EL (cell line): ENCODE results near the gene ZSWIM6.
A peak's percentile ranks its signal among the peaks of the same experiment; 100 is the strongest.
"Not testable (repeated sequence)": the region's sequence is repeated elsewhere in the genome, so short reads cannot be mapped to it uniquely, and the experiment has no call there.

Experiments
- DNase-seq: peaks from one replicate; pipeline ENCODE4 v3.0.0-alpha.2; 2016

The ZSWIM6 gene

GRCh38 chr5:61366497-61367240 is 34.6 kb downstream of the ZSWIM6 start:
- no peak for DNase-seq

- no peak for DNase-seq
Observed at GRCh38 chr5:61370506-61370905, 38.4 kb downstream of the ZSWIM6 start.

- DNase-seq, result no peak
Observed at GRCh38 chr5:61371474-61371873, 39.4 kb downstream of the ZSWIM6 start.

DNA sequence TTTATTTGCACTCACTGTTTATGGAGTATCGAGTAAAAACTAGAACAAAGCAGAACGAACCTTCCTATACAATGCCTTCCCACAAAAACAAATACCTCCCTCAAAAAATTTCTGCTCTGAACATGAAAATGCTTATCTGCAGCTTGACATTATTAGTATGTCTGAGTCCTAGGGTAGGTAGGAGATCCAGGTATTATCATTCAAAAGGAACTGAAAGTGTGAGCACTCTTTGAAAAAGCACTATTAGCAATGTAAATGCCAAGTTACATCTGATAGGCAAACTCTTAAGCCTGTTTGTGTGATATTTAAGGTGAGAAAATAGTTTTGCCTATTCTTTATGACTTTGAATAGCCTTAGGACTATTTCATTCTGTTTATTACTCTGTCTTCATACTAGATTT is 47.6 kb downstream of the ZSWIM6 start:
- no peak for DNase-seq

- no peak for DNase-seq
Observed at GRCh38 chr5:61381968-61382367, 49.9 kb downstream of the ZSWIM6 start.

- no peak for DNase-seq
Observed at GRCh38 chr5:61385627-61386026, 53.6 kb downstream of the ZSWIM6 start.

GRCh38 chr5:61386045-61386800 is 54.2 kb downstream of the ZSWIM6 start:
- no peak for DNase-seq

DNA sequence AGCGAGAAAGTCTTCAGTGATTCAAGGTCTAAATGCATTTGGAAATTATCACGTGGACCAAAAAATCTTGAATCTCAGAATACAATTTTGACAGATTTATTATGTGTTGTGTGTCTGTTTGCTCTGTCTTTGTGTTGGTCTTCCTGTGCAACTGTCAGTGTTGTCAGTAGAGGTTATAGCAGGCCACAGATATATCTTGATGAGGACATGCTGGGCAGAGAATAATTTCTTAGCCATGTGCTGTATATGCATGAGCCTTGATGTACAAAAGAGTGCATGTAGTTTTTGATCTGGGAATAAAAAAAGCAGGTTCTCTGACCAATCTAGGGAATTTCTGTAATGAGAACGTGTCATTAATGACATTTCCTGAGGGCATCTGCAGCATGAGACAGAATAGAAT is 57.6 kb downstream of the ZSWIM6 start:
- no peak for DNase-seq

- DNase-seq, result peak; percentile 71
Observed at GRCh38 chr5:61394078-61394704, 62.1 kb downstream of the ZSWIM6 start.

- DNase-seq, result no peak
Observed at GRCh38 chr5:61394793-61395192, 62.7 kb downstream of the ZSWIM6 start.

DNA sequence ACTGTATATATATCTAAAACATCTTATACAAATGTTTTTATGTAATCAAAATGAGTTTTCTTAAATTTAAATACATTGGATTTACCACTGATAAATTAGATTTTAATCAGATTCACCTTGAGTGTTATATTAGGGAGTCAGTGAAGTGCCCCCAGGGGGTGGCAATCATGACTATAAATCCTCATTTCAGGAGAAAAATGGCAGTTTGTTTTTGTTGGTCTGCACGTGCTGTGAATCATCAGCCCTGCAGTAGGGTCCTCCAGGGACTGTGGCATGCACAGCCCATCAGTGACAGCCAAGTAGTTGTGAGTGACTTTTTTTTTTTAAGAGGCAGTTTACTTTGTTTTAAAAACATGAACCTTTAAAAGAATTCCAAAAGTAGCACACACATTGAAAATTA is 65.2 kb downstream of the ZSWIM6 start:
- peak; percentile 60 for DNase-seq

DNA sequence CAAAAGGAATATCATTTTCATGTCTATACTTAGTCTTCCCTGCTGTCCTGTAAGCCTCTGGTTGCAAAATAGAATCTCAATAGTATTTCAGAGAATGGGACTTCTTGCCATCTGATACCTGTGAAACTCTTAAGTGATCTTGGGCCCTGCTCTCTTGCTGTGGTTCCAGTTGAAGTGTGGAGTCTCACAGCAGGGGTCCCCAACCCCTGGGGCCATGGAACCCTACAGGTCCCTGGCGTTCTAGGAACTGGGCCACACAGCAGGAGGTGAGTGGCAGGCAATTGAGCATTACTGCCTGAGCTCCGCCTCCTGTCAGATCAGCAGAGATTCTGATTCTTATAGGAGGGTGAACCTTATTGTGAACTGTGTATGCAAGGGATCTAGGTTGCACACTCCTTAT is 65.9 kb downstream of the ZSWIM6 start:
- no peak for DNase-seq

DNA sequence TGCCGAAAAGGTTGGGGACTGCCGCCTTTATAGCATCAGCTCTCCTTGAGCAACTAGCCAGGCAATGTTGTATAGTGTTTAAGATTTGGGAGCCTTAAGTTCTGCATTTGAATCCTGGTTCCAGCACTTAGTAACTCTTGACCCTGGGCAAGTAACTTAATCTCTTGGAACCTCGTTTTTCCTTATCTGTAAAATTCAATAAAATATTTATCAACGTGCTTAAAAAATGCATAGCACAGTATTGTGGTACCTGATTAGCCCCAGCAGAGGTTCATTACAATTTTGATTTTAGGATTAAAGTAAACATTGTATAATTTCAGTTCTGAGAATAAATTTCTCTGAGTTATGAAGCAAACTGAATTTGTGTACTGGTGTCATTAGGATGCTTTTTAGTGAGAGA is 66.4 kb downstream of the ZSWIM6 start:
- no peak for DNase-seq

DNA sequence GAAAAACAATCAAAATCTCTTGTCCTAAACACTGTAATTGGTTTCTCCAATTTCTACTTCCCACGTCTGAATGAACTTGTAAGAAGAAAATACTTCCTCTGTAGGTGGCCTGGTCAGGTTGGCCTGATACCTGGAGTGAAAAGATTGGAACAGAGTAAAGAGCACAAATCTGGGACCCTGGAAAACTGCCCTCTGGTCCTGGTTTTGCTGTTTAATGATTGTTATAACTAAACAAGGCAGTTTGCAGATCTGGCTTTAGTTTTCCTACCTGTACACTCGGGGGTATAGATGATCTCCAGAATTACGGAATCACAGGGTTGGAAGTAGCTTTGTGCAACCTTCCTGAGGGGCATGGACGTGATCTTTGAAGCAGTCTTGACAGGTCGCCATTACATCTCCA is 67.6 kb downstream of the ZSWIM6 start:
- no peak for DNase-seq

DNA sequence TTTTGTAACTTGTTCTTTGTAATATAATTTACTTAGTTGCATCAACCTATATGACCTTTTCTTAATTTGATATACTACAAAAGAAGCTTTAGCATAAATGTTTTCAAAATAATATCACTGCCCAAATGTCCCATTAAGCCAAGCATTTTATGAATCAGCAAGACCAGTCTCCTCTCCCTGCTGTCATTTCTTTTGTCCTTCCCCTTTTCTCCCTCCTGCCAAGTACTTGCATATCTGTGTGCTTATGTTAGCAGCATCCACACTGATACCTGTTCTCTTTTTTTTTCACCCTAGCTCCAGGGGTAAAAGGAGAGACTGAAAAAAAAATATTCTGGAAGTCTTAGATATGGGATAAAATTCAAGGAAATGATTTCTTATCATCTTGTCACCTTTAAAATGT is 69.7 kb downstream of the ZSWIM6 start:
- peak; percentile 57 for DNase-seq

- no peak for DNase-seq
Observed at GRCh38 chr5:61402244-61402823, 70.3 kb downstream of the ZSWIM6 start.

DNA sequence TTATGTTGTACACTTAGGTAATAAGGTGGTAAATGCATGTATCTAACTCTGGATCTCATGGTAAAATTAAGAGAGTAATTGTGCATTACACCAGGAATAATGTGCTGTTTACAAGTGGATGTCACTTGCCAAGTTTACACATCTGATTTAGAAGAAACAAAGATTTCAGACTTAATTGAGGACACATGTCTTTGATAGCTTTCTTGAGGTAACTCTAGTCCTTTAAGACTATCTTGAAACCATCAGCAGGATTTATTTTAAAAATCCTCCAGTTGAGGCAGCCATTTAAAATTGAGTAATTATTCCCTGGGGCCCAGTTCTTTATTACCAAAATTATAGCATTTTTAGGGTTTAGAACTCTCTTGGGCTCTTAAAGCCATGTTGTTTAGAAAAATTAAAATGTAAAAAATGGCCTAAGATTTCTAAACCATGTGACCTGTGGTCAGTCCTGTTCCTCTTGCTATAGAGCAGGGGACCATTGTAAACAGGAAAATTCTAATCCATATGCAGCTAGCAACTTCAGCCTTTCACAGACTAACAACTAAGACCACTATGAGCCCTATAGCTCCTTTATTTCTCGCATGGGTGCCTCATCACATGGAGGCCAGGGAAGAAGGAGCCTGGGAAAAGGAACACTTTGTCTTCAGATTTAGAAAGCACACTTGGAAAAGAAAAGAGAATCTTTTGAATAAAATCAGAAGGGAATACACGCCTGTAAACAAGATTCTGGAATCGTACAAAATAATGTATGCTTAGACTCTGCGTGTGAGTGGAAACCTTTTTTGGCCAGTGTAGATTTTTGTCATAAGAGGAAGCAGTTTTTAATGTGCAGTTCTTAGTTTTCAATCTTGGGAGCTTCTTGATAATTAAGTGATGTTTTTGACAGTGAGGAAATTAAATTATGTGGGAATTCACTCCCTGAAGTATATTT is 71.2 kb downstream of the ZSWIM6 start:
- no peak for DNase-seq

GRCh38 chr5:61405511-61406295 is 73.6 kb downstream of the ZSWIM6 start:
- no peak for DNase-seq

DNA sequence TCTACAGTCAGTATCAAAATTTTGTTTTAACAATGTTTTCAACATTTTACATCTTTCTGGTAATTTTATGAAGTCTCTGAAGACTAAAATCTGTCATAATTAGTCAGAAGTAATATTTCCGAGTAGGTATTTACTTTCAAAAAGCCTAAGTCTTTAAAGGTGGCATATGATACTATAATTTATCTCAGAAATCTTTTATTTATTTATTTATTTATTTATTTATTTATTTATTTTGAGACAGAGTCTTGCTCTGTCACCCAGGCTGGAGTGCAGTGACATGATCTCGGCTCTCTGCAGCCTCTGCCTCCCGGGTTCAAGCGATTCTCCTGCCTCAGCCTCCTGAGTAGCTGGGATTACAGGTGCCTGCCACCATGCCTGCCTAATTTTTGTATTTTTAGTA is 74.4 kb downstream of the ZSWIM6 start:
- not testable (repeated sequence) for DNase-seq

GRCh38 chr5:61407706-61408270 is 75.7 kb downstream of the ZSWIM6 start:
- DNase-seq, result no peak

DNA sequence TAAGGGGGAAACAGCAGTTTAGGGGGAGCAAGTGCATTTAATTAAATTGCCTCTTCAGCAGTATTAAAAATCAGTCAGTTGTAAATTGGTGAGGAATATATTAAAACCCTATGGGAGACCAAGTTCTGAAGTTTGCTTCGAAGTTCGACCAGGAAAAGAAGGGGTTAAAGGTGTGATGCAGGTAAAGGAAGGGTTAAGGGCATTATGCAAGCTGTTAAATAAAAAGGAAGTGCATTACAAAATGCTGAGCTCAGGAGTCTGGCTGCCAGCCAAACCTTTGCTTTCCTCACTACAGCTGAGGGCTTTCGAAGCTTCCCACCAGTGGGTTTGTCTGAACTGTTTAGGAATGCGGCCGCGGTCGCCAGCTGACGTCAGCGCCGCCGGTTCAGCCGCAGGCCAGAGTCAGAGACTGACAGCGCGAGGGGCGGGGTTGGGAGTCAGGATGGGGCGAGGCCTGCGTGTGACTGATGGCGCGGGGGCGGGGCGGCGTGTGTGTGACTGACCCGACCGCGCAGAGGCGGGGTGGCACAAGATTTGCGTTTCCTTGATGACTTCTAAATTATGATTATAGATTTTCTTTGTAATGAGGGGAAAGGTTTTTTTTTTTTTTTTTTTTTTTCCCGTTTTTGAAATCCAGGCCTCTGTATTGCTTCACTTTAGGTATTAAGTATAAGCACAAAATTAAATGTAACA is 76.6 kb downstream of the ZSWIM6 start:
- DNase-seq, result peak; percentile 100
